ENCODE measurements around the gene AFAP1.

DNA sequence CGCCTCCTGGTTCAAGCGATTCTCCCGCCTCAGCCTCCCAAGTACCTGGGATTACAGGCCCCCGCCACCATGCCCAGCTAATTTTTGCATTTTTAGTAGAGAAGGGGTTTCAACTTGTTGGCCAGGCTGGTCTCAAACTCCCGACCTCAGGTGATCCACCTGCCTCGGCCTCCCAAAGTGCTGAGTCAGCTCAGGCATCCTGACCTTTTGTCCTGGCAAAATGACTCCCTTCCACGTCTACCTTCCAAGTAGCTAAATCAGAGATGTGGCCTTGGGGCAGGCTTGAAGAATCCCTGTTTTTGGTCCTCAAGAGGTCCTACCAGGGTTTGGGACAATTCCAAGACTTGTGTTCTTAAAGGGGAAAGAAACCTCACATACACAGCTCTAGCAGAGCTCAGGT, 12.8 kb downstream of the AFAP1 start:
- TF ChIP-seq, protein P1, sequence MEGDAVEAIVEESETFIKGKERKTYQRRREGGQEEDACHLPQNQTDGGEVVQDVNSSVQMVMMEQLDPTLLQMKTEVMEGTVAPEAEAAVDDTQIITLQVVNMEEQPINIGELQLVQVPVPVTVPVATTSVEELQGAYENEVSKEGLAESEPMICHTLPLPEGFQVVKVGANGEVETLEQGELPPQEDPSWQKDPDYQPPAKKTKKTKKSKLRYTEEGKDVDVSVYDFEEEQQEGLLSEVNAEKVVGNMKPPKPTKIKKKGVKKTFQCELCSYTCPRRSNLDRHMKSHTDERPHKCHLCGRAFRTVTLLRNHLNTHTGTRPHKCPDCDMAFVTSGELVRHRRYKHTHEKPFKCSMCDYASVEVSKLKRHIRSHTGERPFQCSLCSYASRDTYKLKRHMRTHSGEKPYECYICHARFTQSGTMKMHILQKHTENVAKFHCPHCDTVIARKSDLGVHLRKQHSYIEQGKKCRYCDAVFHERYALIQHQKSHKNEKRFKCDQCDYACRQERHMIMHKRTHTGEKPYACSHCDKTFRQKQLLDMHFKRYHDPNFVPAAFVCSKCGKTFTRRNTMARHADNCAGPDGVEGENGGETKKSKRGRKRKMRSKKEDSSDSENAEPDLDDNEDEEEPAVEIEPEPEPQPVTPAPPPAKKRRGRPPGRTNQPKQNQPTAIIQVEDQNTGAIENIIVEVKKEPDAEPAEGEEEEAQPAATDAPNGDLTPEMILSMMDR (conservative IDR thresholded peaks at IDR 0.05; ENCODE audit: low read length) = no peak
- TF ChIP-seq EZH2phosphoT487 (IDR thresholded peaks at IDR 0.05; ENCODE audit: borderline replicate concordance, low read depth, low read length) = no peak
